ENCODE results near the gene DOCK8. TPM values are rescaled to one million over a fixed set of nuclear protein-coding genes. Genes with fewer than 3 reads are reported as not detected.

The DOCK8 gene
- total RNA-seq, 2 donors from 2014 or later = 5.9 to 10.9 TPM

GRCh38 chr9:219670-220365 is 5.2 kb downstream of the DOCK8 start:
- peak overlapping the region in 1 of 4 donors; percentile 15 for H3K27ac ChIP-seq
- intact Hi-C loops (cut with DNase I) = no loop called here
- WGBS, 2 donors = 65 to 82% methylated on average over 7 of the region's 7 CpGs
- H3K36me3 ChIP-seq (replicated peaks in 1 of 2; ENCODE audit: insufficient read depth in 1 of 2, low read depth in 2 of 2) = no peaks in the 10 kb centered on the region
- no peaks in the 10 kb centered on the region for H3K9me3 ChIP-seq
- TF ChIP-seq, protein P1, sequence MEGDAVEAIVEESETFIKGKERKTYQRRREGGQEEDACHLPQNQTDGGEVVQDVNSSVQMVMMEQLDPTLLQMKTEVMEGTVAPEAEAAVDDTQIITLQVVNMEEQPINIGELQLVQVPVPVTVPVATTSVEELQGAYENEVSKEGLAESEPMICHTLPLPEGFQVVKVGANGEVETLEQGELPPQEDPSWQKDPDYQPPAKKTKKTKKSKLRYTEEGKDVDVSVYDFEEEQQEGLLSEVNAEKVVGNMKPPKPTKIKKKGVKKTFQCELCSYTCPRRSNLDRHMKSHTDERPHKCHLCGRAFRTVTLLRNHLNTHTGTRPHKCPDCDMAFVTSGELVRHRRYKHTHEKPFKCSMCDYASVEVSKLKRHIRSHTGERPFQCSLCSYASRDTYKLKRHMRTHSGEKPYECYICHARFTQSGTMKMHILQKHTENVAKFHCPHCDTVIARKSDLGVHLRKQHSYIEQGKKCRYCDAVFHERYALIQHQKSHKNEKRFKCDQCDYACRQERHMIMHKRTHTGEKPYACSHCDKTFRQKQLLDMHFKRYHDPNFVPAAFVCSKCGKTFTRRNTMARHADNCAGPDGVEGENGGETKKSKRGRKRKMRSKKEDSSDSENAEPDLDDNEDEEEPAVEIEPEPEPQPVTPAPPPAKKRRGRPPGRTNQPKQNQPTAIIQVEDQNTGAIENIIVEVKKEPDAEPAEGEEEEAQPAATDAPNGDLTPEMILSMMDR (IDR thresholded peaks at IDR 0.05) = no peak
- no peak for TF ChIP-seq POLR2A (IDR thresholded peaks at IDR 0.05)
- no peaks in the 10 kb centered on the region for H3K27me3 ChIP-seq
- DNase-seq = peak in 1 of 4 donors; percentile 30
- H3K4me1 ChIP-seq = peaks cover 29% of the 10 kb centered on the region
- no peak overlapping the region for H3K4me3 ChIP-seq
- ATAC-seq = no peak

DNA sequence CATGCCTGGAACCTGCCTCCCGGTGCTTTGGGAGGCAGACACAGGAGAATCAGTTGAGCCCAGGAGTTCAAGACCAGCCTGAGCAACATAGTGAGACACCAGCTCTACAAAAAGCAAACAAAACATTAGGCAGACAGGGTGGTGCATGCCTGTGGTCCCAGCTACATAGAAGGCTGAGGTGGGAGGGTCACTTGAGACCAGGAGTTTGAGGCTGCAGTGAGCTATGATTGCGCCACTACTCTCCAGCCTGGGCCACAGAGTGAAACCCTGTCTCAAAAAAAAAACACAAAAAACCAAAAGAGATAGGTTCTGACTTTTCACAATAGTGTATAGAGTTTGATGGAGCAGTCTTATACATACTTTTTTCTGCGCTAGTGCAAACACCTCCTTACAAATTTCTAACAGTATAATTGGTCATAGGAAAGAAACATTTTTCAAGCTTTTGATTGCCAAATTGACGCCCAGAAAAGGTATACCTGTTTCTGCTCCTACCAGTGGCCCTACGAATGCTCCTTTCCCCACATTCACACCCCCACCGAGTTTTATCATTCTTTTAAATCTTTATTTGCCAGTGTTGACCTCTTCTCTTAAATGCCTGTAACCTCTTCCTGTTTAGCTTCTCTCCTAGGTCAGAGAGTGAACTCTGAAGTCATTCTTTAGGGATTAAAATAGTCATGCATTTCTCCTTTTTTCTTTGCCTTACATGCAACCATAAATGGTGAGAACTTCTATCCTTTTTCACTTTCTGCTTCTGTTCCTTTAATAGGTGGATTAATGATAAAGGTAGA is 7.5 kb downstream of the DOCK8 start:
- H3K27me3 ChIP-seq = no peaks in the 10 kb centered on the region
- no peak overlapping the region for H3K4me3 ChIP-seq
- DNase-seq (no peak), ATAC-seq (no peak)
- H3K27ac ChIP-seq = peak overlapping the region in 1 of 4 donors; percentile 19
- WGBS, 2 donors = 69 to 72% methylated on average over 6 of the region's 6 CpGs
- H3K9me3 ChIP-seq = no peaks in the 10 kb centered on the region
- peaks cover 11% of the 10 kb centered on the region for H3K4me1 ChIP-seq
- H3K36me3 ChIP-seq (replicated peaks in 1 of 2; ENCODE audit: insufficient read depth in 1 of 2, low read depth in 2 of 2) = no peaks in the 10 kb centered on the region
- intact Hi-C loops (cut with DNase I) = no loop called here
- TF ChIP-seq, protein P1 (IDR thresholded peaks at IDR 0.05) = no peak
- no peak for TF ChIP-seq POLR2A (IDR thresholded peaks at IDR 0.05)

- intact Hi-C loops (cut with DNase I) = no loop called here
- Histone ChIP-seq H3K36me3 (replicated peaks in 1 of 2; ENCODE audit: insufficient read depth in 1 of 2, low read depth in 2 of 2) (no peaks in the 10 kb centered on the region), H3K4me3 (no peak overlapping the region), H3K27me3 (no peaks in the 10 kb centered on the region), H3K27ac (peak overlapping the region in 1 of 4 donors; percentile 0), H3K4me1 (peaks cover 9% of the 10 kb centered on the region), H3K9me3 (no peaks in the 10 kb centered on the region)
- no peak for ATAC-seq
- WGBS, 2 donors = 75 to 94% methylated on average over 3 of the region's 3 CpGs
- no peak for TF ChIP-seq POLR2A (IDR thresholded peaks at IDR 0.05)
- TF ChIP-seq, protein P1 (IDR thresholded peaks at IDR 0.05) = no peak
- DNase-seq = no peak
These were observed 8.5 kb downstream of the DOCK8 start for GRCh38 chr9:223152-223551.

- Histone ChIP-seq H3K4me1 (peaks cover 9% of the 10 kb centered on the region), H3K27me3 (no peaks in the 10 kb centered on the region), H3K9me3 (no peaks in the 10 kb centered on the region), H3K36me3 (replicated peaks in 1 of 2; ENCODE audit: insufficient read depth in 1 of 2, low read depth in 2 of 2) (no peaks in the 10 kb centered on the region), H3K4me3 (no peak overlapping the region), H3K27ac (no peak overlapping the region)
- WGBS, 2 donors = 30 to 54% methylated on average over 5 of the region's 5 CpGs
- DNase-seq (no peak), ATAC-seq (no peak)
- intact Hi-C loops (cut with DNase I) = no loop called here
- TF ChIP-seq POLR2A (IDR thresholded peaks at IDR 0.05) = no peak
- TF ChIP-seq, protein P1 (IDR thresholded peaks at IDR 0.05) = no peak
These were observed 9.4 kb downstream of the DOCK8 start for GRCh38 chr9:224026-224425.
